ENCODE data around the gene SEL1L. TPM values are rescaled to one million over a fixed set of nuclear protein-coding genes. Genes with fewer than 3 reads are reported as not detected.
A peak's percentile ranks its signal among the peaks of the same experiment; 100 is the strongest.

The SEL1L gene
- total RNA-seq, 2 donors from 2014 or later, result 62.9 to 64.0 TPM

DNA sequence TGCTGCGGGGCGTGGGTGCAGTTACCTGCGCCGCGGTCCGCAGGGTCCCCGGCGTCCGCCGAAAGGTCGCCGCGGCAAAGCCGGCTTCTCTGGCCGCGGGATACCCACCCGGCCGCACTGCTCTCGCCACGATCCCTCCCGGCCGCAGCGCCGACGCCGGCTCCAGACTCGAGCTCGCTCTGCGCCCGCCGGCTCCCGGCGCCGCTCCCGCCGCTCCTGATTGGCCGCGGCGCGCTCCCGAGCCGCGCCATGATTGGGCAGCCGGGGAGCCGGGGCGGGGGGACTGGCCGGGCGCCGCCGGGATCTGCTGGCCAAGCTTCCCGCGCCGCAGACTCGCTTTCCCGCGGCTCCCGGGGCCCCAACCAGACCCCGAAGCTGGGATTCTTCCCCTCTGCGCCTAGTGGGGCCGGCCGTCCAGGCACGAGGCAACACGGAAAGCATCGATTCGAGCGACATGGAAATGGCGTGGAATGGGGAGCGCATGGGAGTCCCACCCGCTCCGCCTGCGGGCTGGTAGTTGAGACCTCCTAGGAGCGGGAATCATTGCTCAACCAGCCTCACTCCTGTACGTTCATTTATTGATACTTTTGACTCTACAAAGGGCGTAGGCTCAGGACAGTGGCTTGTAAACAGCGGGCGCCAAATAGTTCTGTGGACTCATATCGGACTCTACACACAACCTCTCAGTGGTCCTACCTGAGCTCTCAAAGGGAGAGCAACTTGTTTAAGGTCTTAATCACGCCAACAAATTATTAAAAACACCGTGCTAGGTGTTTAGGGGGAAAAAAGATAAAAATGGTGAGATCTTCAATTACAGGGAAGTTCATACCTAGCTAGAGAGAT is 97.1 kb downstream of the SEL1L start:
- Histone ChIP-seq H3K36me3 (ENCODE audit: control insufficient read depth, insufficient read depth, low read length) (no peaks in the 10 kb centered on the region), H3K27ac (ENCODE audit: low read depth, low read length) (no peak overlapping the region), H3K27me3 (ENCODE audit: control insufficient read depth, insufficient read depth, low read length, poor library complexity, severe bottlenecking) (peaks cover 84% of the 10 kb centered on the region), H3K4me1 (ENCODE audit: control insufficient read depth, insufficient read depth, low read length) (peaks cover 4% of the 10 kb centered on the region), H3K4me3 (ENCODE audit: low read length) (peak overlapping the region; percentile 83), H3K9ac (ENCODE audit: extremely low read depth, low read length, poor library complexity, severe bottlenecking) (no peak overlapping the region), H3K9me3 (ENCODE audit: control insufficient read depth, low read length) (no peaks in the 10 kb centered on the region)
- TF ChIP-seq, protein P1, sequence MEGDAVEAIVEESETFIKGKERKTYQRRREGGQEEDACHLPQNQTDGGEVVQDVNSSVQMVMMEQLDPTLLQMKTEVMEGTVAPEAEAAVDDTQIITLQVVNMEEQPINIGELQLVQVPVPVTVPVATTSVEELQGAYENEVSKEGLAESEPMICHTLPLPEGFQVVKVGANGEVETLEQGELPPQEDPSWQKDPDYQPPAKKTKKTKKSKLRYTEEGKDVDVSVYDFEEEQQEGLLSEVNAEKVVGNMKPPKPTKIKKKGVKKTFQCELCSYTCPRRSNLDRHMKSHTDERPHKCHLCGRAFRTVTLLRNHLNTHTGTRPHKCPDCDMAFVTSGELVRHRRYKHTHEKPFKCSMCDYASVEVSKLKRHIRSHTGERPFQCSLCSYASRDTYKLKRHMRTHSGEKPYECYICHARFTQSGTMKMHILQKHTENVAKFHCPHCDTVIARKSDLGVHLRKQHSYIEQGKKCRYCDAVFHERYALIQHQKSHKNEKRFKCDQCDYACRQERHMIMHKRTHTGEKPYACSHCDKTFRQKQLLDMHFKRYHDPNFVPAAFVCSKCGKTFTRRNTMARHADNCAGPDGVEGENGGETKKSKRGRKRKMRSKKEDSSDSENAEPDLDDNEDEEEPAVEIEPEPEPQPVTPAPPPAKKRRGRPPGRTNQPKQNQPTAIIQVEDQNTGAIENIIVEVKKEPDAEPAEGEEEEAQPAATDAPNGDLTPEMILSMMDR (conservative IDR thresholded peaks at IDR 0.05), result no peak
- no peaks in the 10 kb centered on the region for H3K9me3 Mint-ChIP-seq
- H3K27ac Mint-ChIP-seq, result no peak overlapping the region
- H3K4me3 Mint-ChIP-seq, result peak overlapping the region; percentile 70
- DNase-seq, result peak; percentile 93
- H3K27me3 Mint-ChIP-seq (ENCODE audit: insufficient read depth), result peaks cover 74% of the 10 kb centered on the region
- 3 to 8% methylated on average over 23 to 79 of the region's 79 CpGs for WGBS, 2 experiments (ENCODE audit: insufficient coverage in 1 of 2, insufficient read length in 1 of 2)
- H3K36me3 Mint-ChIP-seq (ENCODE audit: low read depth), result no peaks in the 10 kb centered on the region
- peaks cover 26% of the 10 kb centered on the region for H3K4me1 Mint-ChIP-seq

DNA sequence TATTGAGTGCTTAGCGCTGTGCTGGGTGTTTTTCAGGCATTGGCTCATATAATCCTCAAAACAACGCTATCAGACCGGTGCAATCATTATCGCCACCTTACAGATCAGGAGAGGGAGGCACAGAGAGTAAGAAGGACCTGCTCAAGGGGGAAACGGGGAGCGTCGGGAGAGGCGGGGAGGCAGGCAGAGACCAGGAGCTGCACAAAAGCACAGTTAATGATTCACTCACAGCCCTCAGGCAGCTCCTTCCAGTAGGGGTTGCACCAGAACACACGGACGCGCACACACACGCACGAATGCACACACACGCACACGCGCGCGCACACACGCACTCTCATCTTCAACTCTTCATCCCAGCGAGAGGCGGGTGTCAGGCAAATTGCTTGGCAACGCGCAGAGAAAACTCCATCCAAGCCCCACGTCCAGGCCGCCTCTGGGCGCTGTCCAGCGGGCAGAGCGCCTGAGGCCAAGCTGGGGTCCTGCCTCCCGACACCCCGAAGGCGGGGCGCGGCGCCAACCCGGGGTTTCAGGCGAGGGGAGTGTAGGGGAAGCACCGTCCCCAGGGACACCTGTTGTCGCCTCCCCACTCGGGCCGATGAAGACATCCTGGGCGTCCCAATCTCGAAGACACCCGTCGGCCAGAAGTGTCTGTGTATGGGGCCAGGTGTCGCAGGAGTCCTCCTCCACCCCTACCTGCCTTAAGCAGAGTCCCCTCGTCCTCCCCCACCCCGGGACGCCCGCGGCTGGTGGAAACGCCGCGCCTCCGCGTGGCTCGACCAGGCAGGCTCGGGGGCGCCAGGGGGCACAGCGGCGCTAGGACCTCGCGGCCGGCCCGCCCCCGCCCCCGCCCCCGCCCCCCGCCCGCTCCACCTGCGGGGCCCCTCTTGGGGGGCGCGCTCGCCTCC is 98.0 kb downstream of the SEL1L start:
- H3K4me3 Mint-ChIP-seq, result peak overlapping the region; percentile 70
- Histone ChIP-seq H3K4me3 (ENCODE audit: low read length) (peak overlapping the region; percentile 77), H3K27ac (ENCODE audit: low read depth, low read length) (no peak overlapping the region), H3K9ac (ENCODE audit: extremely low read depth, low read length, poor library complexity, severe bottlenecking) (no peak overlapping the region), H3K36me3 (ENCODE audit: control insufficient read depth, insufficient read depth, low read length) (no peaks in the 10 kb centered on the region), H3K4me1 (ENCODE audit: control insufficient read depth, insufficient read depth, low read length) (peaks cover 4% of the 10 kb centered on the region), H3K27me3 (ENCODE audit: control insufficient read depth, insufficient read depth, low read length, poor library complexity, severe bottlenecking) (peaks cover 81% of the 10 kb centered on the region), H3K9me3 (ENCODE audit: control insufficient read depth, low read length) (no peaks in the 10 kb centered on the region)
- DNase-seq, result peak; percentile 90
- H3K9me3 Mint-ChIP-seq, result no peaks in the 10 kb centered on the region
- H3K27me3 Mint-ChIP-seq (ENCODE audit: insufficient read depth), result peaks cover 67% of the 10 kb centered on the region
- H3K4me1 Mint-ChIP-seq, result peaks cover 28% of the 10 kb centered on the region
- TF ChIP-seq, protein P1 (conservative IDR thresholded peaks at IDR 0.05), result no peak
- no peak overlapping the region for H3K27ac Mint-ChIP-seq
- WGBS, 2 experiments (ENCODE audit: insufficient coverage in 1 of 2, insufficient read length in 1 of 2), result 0% methylated on average over 11 to 72 of the region's 73 CpGs
- H3K36me3 Mint-ChIP-seq (ENCODE audit: low read depth), result no peaks in the 10 kb centered on the region

DNA sequence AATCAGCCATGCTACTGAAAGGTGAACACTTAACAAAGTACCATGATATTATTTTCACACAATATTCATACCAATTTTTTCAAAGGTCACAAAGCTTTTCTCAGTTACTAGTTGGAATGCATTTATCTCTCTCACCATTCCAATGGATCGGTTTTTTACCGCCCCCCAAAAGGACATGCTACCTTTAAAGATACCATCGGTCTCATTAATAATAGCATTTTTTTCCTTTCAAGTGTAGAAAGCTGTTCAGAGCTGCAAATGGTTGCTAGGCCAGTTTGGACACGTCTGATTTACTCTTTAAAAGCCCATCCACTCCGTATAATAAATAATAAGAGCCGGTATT is 98.6 kb downstream of the SEL1L start:
- Histone ChIP-seq H3K9me3 (ENCODE audit: control insufficient read depth, low read length) (no peaks in the 10 kb centered on the region), H3K4me3 (ENCODE audit: low read length) (peak overlapping the region; percentile 77), H3K9ac (ENCODE audit: extremely low read depth, low read length, poor library complexity, severe bottlenecking) (no peak overlapping the region), H3K36me3 (ENCODE audit: control insufficient read depth, insufficient read depth, low read length) (no peaks in the 10 kb centered on the region), H3K4me1 (ENCODE audit: control insufficient read depth, insufficient read depth, low read length) (peaks cover 4% of the 10 kb centered on the region), H3K27ac (ENCODE audit: low read depth, low read length) (no peak overlapping the region), H3K27me3 (ENCODE audit: control insufficient read depth, insufficient read depth, low read length, poor library complexity, severe bottlenecking) (peaks cover 75% of the 10 kb centered on the region)
- no peak for DNase-seq
- no peak overlapping the region for H3K27ac Mint-ChIP-seq
- no peaks in the 10 kb centered on the region for H3K36me3 Mint-ChIP-seq (ENCODE audit: low read depth)
- 3 to 7% methylated on average over 3 to 6 of the region's 6 CpGs for whole genome bisulfite sequencing, 2 experiments (ENCODE audit: insufficient coverage in 1 of 2, insufficient read length in 1 of 2)
- peaks cover 64% of the 10 kb centered on the region for H3K27me3 Mint-ChIP-seq (ENCODE audit: insufficient read depth)
- H3K9me3 Mint-ChIP-seq, result no peaks in the 10 kb centered on the region
- TF ChIP-seq, protein P1 (conservative IDR thresholded peaks at IDR 0.05), result no peak
- peaks cover 28% of the 10 kb centered on the region for H3K4me1 Mint-ChIP-seq
- H3K4me3 Mint-ChIP-seq, result peak overlapping the region; percentile 70

All from endodermal cell (in vitro differentiated cells).